HL-60 (cell line): Measurements from ENCODE around the gene ENDOU.

Source experiments
- DNase-seq, 2 experiments: peaks; one replicate each; pipeline ENCODE4 v3.0.0-alpha.2; 2010 to 2020; ENCODE audit warnings: low read depth in 1 of 2, low spot score in 1 of 2
- H3K27ac ChIP-seq: fragments of 250-450 bp; sonication (Bioruptor Pico); replicated peaks from 2 replicates; pipeline ENCODE4 v1.5.1; 2020; ENCODE audit warnings: mild to moderate bottlenecking, moderate library complexity
- H3K27me3 ChIP-seq: fragments of 250-450 bp; sonication (Bioruptor Pico); 2 replicates; pipeline ENCODE4 v1.5.1; 2021; ENCODE audit warnings: mild to moderate bottlenecking, moderate library complexity; ENCODE audit not compliant: insufficient read depth, poor library complexity, severe bottlenecking
- H3K4me3 ChIP-seq: replicated peaks from 2 replicates; pipeline ENCODE4 v1.5.1; 2011; ENCODE audit warnings: mild to moderate bottlenecking, control low read depth, low read length; ENCODE audit not compliant: insufficient read depth
- CTCF ChIP-seq: IDR thresholded peaks from one replicate; pipeline ENCODE4 v1.5.1; 2011; ENCODE audit warnings: low read length, control low read depth, inconsistent platforms; ENCODE audit not compliant: insufficient read depth
- GABPA ChIP-seq: IDR thresholded peaks from 2 replicates; pipeline ENCODE4 v1.6.1; 2012; ENCODE audit warnings: low read depth
- POLR2AphosphoS5 ChIP-seq: IDR thresholded peaks from 2 replicates; pipeline ENCODE4 v1.6.1; 2012; ENCODE audit warnings: low read depth
- REST ChIP-seq: IDR thresholded peaks from 2 replicates; pipeline ENCODE4 v1.6.1; 2012; ENCODE audit warnings: low read depth; ENCODE audit not compliant: insufficient replicate concordance
- SPI1 ChIP-seq: IDR thresholded peaks from 2 replicates; pipeline ENCODE4 v1.6.1; 2012; ENCODE audit warnings: low read depth, mild to moderate bottlenecking, borderline replicate concordance

The ENDOU gene

GRCh38 chr12:47748899-47749298 lies 23.6 kb upstream of the ENDOU start:
- TF ChIP-seq GABPA = no peak
- no peak for TF ChIP-seq CTCF
- no peak for TF ChIP-seq SPI1
- no peak for TF ChIP-seq REST
- TF ChIP-seq POLR2AphosphoS5 = no peak
- DNase-seq = no peak
- H3K4me3 ChIP-seq = no peak overlapping the region
- H3K27ac ChIP-seq = no peak overlapping the region
- H3K27me3 ChIP-seq = no peaks in the 10 kb centered on the region

GRCh38 chr12:47748507-47748828 lies 23.2 kb upstream of the ENDOU start:
- no peak for DNase-seq
- H3K27ac ChIP-seq = no peak overlapping the region
- TF ChIP-seq POLR2AphosphoS5 = no peak
- no peak for TF ChIP-seq REST
- no peak for TF ChIP-seq SPI1
- no peak for TF ChIP-seq GABPA
- H3K4me3 ChIP-seq = no peak overlapping the region
- H3K27me3 ChIP-seq = no peaks in the 10 kb centered on the region

- no peak overlapping the region for H3K4me3 ChIP-seq
- no peak for TF ChIP-seq POLR2AphosphoS5
- no peak for TF ChIP-seq GABPA
- TF ChIP-seq CTCF = no peak
- TF ChIP-seq REST = no peak
- TF ChIP-seq SPI1 = no peak
- no peaks in the 10 kb centered on the region for H3K27me3 ChIP-seq
- H3K27ac ChIP-seq = no peak overlapping the region
- no peak for DNase-seq
These were observed 22.6 kb upstream of the ENDOU start for GRCh38 chr12:47747596-47748506.
